SK-N-SH (cell line): Measurements from ENCODE around the gene SRSF3. TPM values are rescaled to one million over a fixed set of nuclear protein-coding genes. Genes with fewer than 3 reads are reported as not detected.

Source experiments
- CTCF ChIA-PET: fragments of 300-600, 350-600 bp; formaldehyde crosslinking; extraction: SDS; loops from one replicate; lab custom pipeline; 2021; lab: Yijun Ruan, JAX
- POLR2A ChIA-PET: fragments of 350-600 bp; sonication (Branson Sonifier 250); formaldehyde crosslinking; extraction: SDS; loops from one replicate; lab custom pipeline; 2020; ENCODE audit warnings: antibody characterized with exemption, inconsistent platforms; lab: Yijun Ruan, JAX
- DNase-seq: peaks from one replicate; pipeline ENCODE4 v3.0.0; 2012
- H2AFZ ChIP-seq: fragments of 200-600 bp; sonication (generic); 2 replicates; pipeline ENCODE4 v1.8.1; 2016; ENCODE audit warnings: antibody characterized with exemption, mild to moderate bottlenecking, low read depth
- H3F3A ChIP-seq: fragments of 200-600 bp; sonication (generic); replicated peaks from 2 replicates; pipeline ENCODE3; 2016; ENCODE audit warnings: antibody characterized with exemption, mild to moderate bottlenecking; ENCODE audit not compliant: insufficient read depth
- H3K27ac ChIP-seq, 2 experiments: fragments of 200-500 bp in 1 of 2; fragments of 200-600 bp in 1 of 2; sonication (Bioruptor generic) in 1 of 2; sonication (generic), shearing (Covaris generic) in 1 of 2; 2 replicates each; pipeline versions ENCODE4 v1.5.1 to v1.6.1; 2014 to 2016; ENCODE audit warnings: low read depth in 2 of 2, inconsistent platforms in 1 of 2, low read length in 1 of 2, mild to moderate bottlenecking in 1 of 2, mixed read lengths in 1 of 2
- H3K27me3 ChIP-seq: fragments of 200-600 bp; sonication (generic), shearing (Covaris generic); 2 replicates; pipeline ENCODE4 v1.6.1; 2016; ENCODE audit warnings: mixed run types; ENCODE audit not compliant: insufficient read depth
- H3K36me3 ChIP-seq, 2 experiments: fragments of 200-500 bp in 1 of 2; fragments of 200-600 bp in 1 of 2; sonication (Bioruptor generic) in 1 of 2; sonication (generic) in 1 of 2; replicated peaks in 1 of 2; 2 replicates each; pipeline versions ENCODE3 to v1.5.1; 2014 to 2016; ENCODE audit warnings: low read length in 1 of 2, mild to moderate bottlenecking in 1 of 2; ENCODE audit not compliant: insufficient read depth in 2 of 2, control insufficient read depth in 1 of 2
- H3K4me1 ChIP-seq, 2 experiments: fragments of 200-500 bp in 1 of 2; fragments of 200-600 bp in 1 of 2; sonication (Bioruptor generic) in 1 of 2; sonication (generic), shearing (Covaris generic) in 1 of 2; 2 replicates each; pipeline versions ENCODE4 v1.5.1 to v1.6.1; 2014 to 2016; ENCODE audit warnings: low read depth in 1 of 2, low read length in 1 of 2, mixed run types in 1 of 2; ENCODE audit not compliant: insufficient read depth in 2 of 2, control insufficient read depth in 1 of 2
- H3K4me2 ChIP-seq: fragments of 200-600 bp; sonication (generic), shearing (Covaris generic); 2 replicates; pipeline ENCODE4 v1.6.1; 2017; ENCODE audit warnings: mixed run types
- H3K4me3 ChIP-seq, 2 experiments: fragments of 200-500 bp in 1 of 2; fragments of 200-600 bp in 1 of 2; sonication (Bioruptor generic) in 1 of 2; sonication (generic), shearing (Covaris generic) in 1 of 2; 2 replicates each; pipeline versions ENCODE4 v1.5.1 to v1.8.1; 2014 to 2016; ENCODE audit warnings: low read depth in 2 of 2, inconsistent platforms in 1 of 2, low read length in 1 of 2, mild to moderate bottlenecking in 1 of 2, mixed read lengths in 1 of 2, moderate library complexity in 1 of 2
- H3K79me2 ChIP-seq: fragments of 200-600 bp; sonication (generic); 2 replicates; pipeline ENCODE4 v1.8.1; 2017; ENCODE audit warnings: mild to moderate bottlenecking; ENCODE audit not compliant: insufficient read depth
- H3K9ac ChIP-seq: fragments of 200-600 bp; sonication (generic); 2 replicates; pipeline ENCODE4 v1.6.1; 2017; ENCODE audit warnings: mixed run types
- H3K9me2 ChIP-seq: fragments of 200-600 bp; sonication (generic); 2 replicates; pipeline ENCODE4 v1.6.1; 2017; ENCODE audit warnings: mixed run types
- H3K9me3 ChIP-seq: fragments of 200-600 bp; sonication (generic); 2 replicates; pipeline ENCODE4 v1.6.1; 2017; ENCODE audit warnings: mixed run types, mild to moderate bottlenecking, moderate library complexity
- H4K20me1 ChIP-seq: fragments of 200-600 bp; sonication (generic); 2 replicates; pipeline ENCODE4 v1.6.1; 2017; ENCODE audit warnings: mild to moderate bottlenecking, mixed run types; ENCODE audit not compliant: insufficient read depth
- CHD2 ChIP-seq: fragments of 150-350 bp; IDR thresholded peaks from 2 replicates; pipeline ENCODE4 v1.6.1; 2018; ENCODE audit warnings: low read length; ENCODE audit not compliant: partially characterized antibody
- ELF1 ChIP-seq: IDR thresholded peaks from 2 replicates; pipeline ENCODE4 v1.4.0; 2012
- EZH2phosphoT487 ChIP-seq: fragments of 200-600 bp; sonication (generic); IDR thresholded peaks from 2 replicates; pipeline ENCODE4 v1.6.1; 2017; ENCODE audit warnings: low read depth, mixed run types, mild to moderate bottlenecking, antibody characterized with exemption, moderate library complexity, borderline replicate concordance
- FOSL2 ChIP-seq: IDR thresholded peaks from 2 replicates; pipeline ENCODE4 v1.4.0; 2012; ENCODE audit warnings: low read depth, mild to moderate bottlenecking, moderate library complexity, borderline replicate concordance
- FOXJ3 ChIP-seq: sonication (generic); formaldehyde crosslinking; IDR thresholded peaks from 2 replicates; pipeline ENCODE4 v1.5.1; 2020; ENCODE audit warnings: mild to moderate bottlenecking, missing genetic modification reagents
- FOXM1 ChIP-seq: IDR thresholded peaks from 2 replicates; pipeline ENCODE4 v1.4.0; 2012; ENCODE audit warnings: low read depth, mild to moderate bottlenecking
- GATA2 ChIP-seq: sonication (generic); formaldehyde crosslinking; IDR thresholded peaks from 2 replicates; pipeline ENCODE4 v1.5.0; 2020; ENCODE audit warnings: mild to moderate bottlenecking, missing genetic modification reagents
- MEF2A ChIP-seq: IDR thresholded peaks from 2 replicates; pipeline ENCODE4 v1.4.0; 2012; ENCODE audit warnings: low read depth, borderline replicate concordance
- NFIC ChIP-seq: IDR thresholded peaks from 2 replicates; pipeline ENCODE4 v1.4.0; 2012; ENCODE audit warnings: borderline replicate concordance
- NRF1 ChIP-seq: IDR thresholded peaks from 2 replicates; pipeline ENCODE4 v1.6.1; 2012; ENCODE audit warnings: low read depth, mild to moderate bottlenecking, low read length
- POLR2AphosphoS5 ChIP-seq: IDR thresholded peaks from 2 replicates; pipeline ENCODE4 v1.6.1; 2012; ENCODE audit warnings: low read depth, low read length
- RCOR1 ChIP-seq: fragments of 150-350 bp; IDR thresholded peaks from 2 replicates; pipeline ENCODE4 v1.6.1; 2017; ENCODE audit warnings: antibody characterized with exemption, low read length
- RFX5 ChIP-seq: IDR thresholded peaks from 2 replicates; pipeline ENCODE4 v1.6.1; 2012; ENCODE audit warnings: mild to moderate bottlenecking, improper control_type of control experiment, low read length
- TCF12 ChIP-seq: IDR thresholded peaks from 2 replicates; pipeline ENCODE4 v1.4.0; 2012
- TEAD4 ChIP-seq: IDR thresholded peaks from 2 replicates; pipeline ENCODE4 v1.4.0; 2012; ENCODE audit warnings: mild to moderate bottlenecking, borderline replicate concordance; ENCODE audit not compliant: insufficient read depth
- YY1 ChIP-seq: IDR thresholded peaks from 2 replicates; pipeline ENCODE4 v1.4.0; 2012; ENCODE audit warnings: low read depth, mild to moderate bottlenecking
- WGBS: methylation state at CpG from one replicate; pipeline ENCODE4 v1.1.6; 2017; ENCODE audit warnings: low lambda C conversion rate; 5-methylcytosine and 5-hydroxymethylcytosine counted together
- polyA plus RNA-seq, 3 experiments: library from polyadenylated mRNA; depleted of rRNA; stranded (reverse); fragments of >200 nt; gene quantifications; 2 replicates each; pipeline ENCODE4 v1.2.3, GENCODE V29; 2012
- TF ChIP-seq, protein P1 (sequence below): IDR thresholded peaks from 2 replicates; pipeline ENCODE4 v1.6.1; 2012; ENCODE audit warnings: mild to moderate bottlenecking, low read depth, low read length, moderate library complexity
- TF ChIP-seq, protein P2 (sequence below): IDR thresholded peaks from 2 replicates; pipeline ENCODE4 v1.4.0; 2012; ENCODE audit warnings: low read depth, borderline replicate concordance

The SRSF3 gene
- polyA plus RNA-seq, 1 of the 3 experiments (the other 2 are of a cell fraction), result 351 TPM

DNA sequence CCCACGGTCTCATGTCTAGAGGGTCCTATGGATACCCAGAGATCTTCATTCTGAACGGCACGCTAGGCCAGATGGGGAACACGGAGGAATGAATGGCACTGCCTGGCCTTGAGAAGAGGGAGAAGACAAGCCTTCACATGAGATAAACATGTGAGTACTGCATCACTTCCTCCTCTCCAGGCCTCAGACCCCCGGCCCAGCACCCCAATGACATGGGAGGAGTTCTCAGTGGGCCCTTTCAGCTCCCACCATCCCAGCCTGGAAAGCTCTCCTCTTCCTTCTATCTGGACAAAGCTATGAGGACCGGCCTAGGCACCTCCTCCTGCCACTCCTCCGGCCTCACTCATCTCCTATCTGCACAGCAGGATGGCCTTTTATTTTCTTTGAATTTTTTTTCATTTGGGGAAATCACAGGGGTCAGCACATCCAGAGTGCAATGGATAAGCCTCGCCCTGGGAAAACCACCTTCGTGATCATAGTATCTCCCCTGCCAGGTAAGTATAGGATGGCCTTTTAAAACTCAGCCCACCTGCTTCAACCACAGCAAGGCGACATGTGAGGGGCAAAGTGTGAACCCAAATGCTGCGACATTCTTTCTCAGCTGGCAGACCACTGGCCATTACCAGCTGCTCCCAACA, 45.1 kb downstream of the SRSF3 start:
- no peaks in the 10 kb centered on the region for H3K9me3 ChIP-seq
- CTCF ChIA-PET, result no interaction called here
- no peaks in the 10 kb centered on the region for H3K79me2 ChIP-seq
- peaks cover 15% of the 10 kb centered on the region for H3F3A ChIP-seq
- H2AFZ ChIP-seq, result no peak overlapping the region
- H3K4me1 ChIP-seq, result peaks cover 6 to 15% of the 10 kb centered on the region in 2 experiments; a peak in 3 of 4 replicates
- H3K4me3 ChIP-seq, result no peak overlapping the region
- no peak overlapping the region for H3K4me2 ChIP-seq
- H3K9me2 ChIP-seq, result no peaks in the 10 kb centered on the region
- no peaks in the 10 kb centered on the region for H3K27me3 ChIP-seq
- TF ChIP-seq NRF1, result no peak
- no peak for TF ChIP-seq YY1
- TF ChIP-seq POLR2AphosphoS5, result no peak
- no peak for TF ChIP-seq FOXJ3 (CRISPR knock-in tag)
- TF ChIP-seq FOXM1, result no peak
- no peak for TF ChIP-seq NFIC
- TF ChIP-seq RFX5, result no peak
- TF ChIP-seq RCOR1, result no peak
- TF ChIP-seq FOSL2, result no peak
- no peak for TF ChIP-seq CHD2
- TF ChIP-seq, protein P1, sequence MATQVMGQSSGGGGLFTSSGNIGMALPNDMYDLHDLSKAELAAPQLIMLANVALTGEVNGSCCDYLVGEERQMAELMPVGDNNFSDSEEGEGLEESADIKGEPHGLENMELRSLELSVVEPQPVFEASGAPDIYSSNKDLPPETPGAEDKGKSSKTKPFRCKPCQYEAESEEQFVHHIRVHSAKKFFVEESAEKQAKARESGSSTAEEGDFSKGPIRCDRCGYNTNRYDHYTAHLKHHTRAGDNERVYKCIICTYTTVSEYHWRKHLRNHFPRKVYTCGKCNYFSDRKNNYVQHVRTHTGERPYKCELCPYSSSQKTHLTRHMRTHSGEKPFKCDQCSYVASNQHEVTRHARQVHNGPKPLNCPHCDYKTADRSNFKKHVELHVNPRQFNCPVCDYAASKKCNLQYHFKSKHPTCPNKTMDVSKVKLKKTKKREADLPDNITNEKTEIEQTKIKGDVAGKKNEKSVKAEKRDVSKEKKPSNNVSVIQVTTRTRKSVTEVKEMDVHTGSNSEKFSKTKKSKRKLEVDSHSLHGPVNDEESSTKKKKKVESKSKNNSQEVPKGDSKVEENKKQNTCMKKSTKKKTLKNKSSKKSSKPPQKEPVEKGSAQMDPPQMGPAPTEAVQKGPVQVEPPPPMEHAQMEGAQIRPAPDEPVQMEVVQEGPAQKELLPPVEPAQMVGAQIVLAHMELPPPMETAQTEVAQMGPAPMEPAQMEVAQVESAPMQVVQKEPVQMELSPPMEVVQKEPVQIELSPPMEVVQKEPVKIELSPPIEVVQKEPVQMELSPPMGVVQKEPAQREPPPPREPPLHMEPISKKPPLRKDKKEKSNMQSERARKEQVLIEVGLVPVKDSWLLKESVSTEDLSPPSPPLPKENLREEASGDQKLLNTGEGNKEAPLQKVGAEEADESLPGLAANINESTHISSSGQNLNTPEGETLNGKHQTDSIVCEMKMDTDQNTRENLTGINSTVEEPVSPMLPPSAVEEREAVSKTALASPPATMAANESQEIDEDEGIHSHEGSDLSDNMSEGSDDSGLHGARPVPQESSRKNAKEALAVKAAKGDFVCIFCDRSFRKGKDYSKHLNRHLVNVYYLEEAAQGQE, result no peak
- TF ChIP-seq, protein P2, sequence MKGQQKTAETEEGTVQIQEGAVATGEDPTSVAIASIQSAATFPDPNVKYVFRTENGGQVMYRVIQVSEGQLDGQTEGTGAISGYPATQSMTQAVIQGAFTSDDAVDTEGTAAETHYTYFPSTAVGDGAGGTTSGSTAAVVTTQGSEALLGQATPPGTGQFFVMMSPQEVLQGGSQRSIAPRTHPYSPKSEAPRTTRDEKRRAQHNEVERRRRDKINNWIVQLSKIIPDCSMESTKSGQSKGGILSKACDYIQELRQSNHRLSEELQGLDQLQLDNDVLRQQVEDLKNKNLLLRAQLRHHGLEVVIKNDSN, result no peak
- TF ChIP-seq TCF12, result no peak
- TF ChIP-seq GATA2, result no peak
- no peak overlapping the region for H3K9ac ChIP-seq
- WGBS, result 96% methylated on average over 10 of the region's 11 CpGs
- no peak for DNase-seq
- POLR2A ChIA-PET, result no interaction called here
- no peaks in the 10 kb centered on the region for H4K20me1 ChIP-seq
- no peaks in the 10 kb centered on the region for H3K36me3 ChIP-seq
- no peak overlapping the region for H3K27ac ChIP-seq

DNA sequence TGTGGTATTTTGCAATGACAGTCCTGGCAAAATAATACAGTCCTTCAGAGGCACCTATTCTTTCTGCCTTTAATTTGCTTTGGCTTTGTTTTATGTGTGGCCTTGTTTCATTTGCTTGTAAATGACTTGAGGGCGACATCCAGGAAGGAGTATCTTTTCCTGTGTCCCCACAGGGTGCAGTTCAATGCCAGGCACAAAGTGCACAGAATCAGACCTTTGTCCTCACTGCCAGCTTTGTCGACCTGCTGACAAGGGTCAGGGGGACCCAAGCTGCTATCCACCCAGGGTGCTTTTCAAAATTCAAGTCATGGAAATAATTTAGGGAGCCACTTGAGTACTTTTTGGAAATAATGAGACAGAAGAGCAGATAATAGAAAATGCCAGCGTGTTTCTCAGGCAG, 47.4 kb downstream of the SRSF3 start:
- no peak for DNase-seq
- Histone ChIP-seq H3K27me3 (no peaks in the 10 kb centered on the region), H3K9me2 (no peaks in the 10 kb centered on the region), H3F3A (peaks cover 15% of the 10 kb centered on the region), H3K4me2 (no peak overlapping the region), H3K79me2 (no peaks in the 10 kb centered on the region), H3K9me3 (no peaks in the 10 kb centered on the region), H3K4me3 (no peak overlapping the region), H2AFZ (no peak overlapping the region), H3K4me1 (peaks cover 6 to 22% of the 10 kb centered on the region in 2 experiments), H4K20me1 (no peaks in the 10 kb centered on the region), H3K9ac (no peak overlapping the region), H3K27ac (no peak overlapping the region), H3K36me3 (no peaks in the 10 kb centered on the region)
- CTCF ChIA-PET, result interaction anchor here (1.4 to 3.2 kb wide), 2 partner anchors 18 to 39 kb away, joined by 4 to 13 read pairs; no protein-coding TSS in a partner anchor
- no peak for TF ChIP-seq MEF2A
- TF ChIP-seq RFX5, result no peak
- no peak for TF ChIP-seq TEAD4
- TF ChIP-seq EZH2phosphoT487, result no peak
- TF ChIP-seq YY1, result no peak
- no peak for TF ChIP-seq NFIC
- TF ChIP-seq CHD2, result no peak
- no peak for TF ChIP-seq ELF1
- POLR2A ChIA-PET, result no interaction called here
- WGBS, result 95% methylated on average over 3 of the region's 3 CpGs
